NCI-H2227 (cell line): ENCODE data around the gene ULK4.
"Not testable (repeated sequence)": the region's sequence is repeated elsewhere in the genome, so short reads cannot be mapped to it uniquely, and the experiment has no call there.

Experiments
- DNase-seq: peaks from one replicate; lab custom pipeline; 2025; ENCODE audit not compliant: unreplicated experiment; lab: John Stamatoyannopoulos, UW

Gene ULK4

GRCh38 chr3:41323467-41324155 lies 638.3 kb downstream of the ULK4 start:
- DNase-seq = no peak

GRCh38 chr3:41321642-41321980 lies 640.3 kb downstream of the ULK4 start:
- no peak for DNase-seq

- no peak for DNase-seq
Measured at GRCh38 chr3:41320953-41321641, 640.8 kb downstream of the ULK4 start.

GRCh38 chr3:41318520-41318919 lies 643.4 kb downstream of the ULK4 start:
- DNase-seq = no peak

GRCh38 chr3:41317718-41318117 lies 644.2 kb downstream of the ULK4 start:
- DNase-seq = no peak

- DNase-seq = no peak
Measured at GRCh38 chr3:41317298-41317697, 644.6 kb downstream of the ULK4 start.

GRCh38 chr3:41315126-41315525 lies 646.8 kb downstream of the ULK4 start:
- DNase-seq = no peak

GRCh38 chr3:41308119-41308518 lies 653.8 kb downstream of the ULK4 start:
- no peak for DNase-seq

- DNase-seq = no peak
Measured at GRCh38 chr3:41307065-41307464, 654.8 kb downstream of the ULK4 start.

GRCh38 chr3:41304593-41304992 lies 657.3 kb downstream of the ULK4 start:
- no peak for DNase-seq

- DNase-seq = no peak
Measured at GRCh38 chr3:41302295-41302694, 659.6 kb downstream of the ULK4 start.

- DNase-seq = no peak
Measured at GRCh38 chr3:41301548-41301947, 660.4 kb downstream of the ULK4 start.

- no peak for DNase-seq
Measured at GRCh38 chr3:41299036-41299435, 662.9 kb downstream of the ULK4 start.

GRCh38 chr3:41297750-41298149 lies 664.2 kb downstream of the ULK4 start:
- no peak for DNase-seq

GRCh38 chr3:41296556-41296955 lies 665.3 kb downstream of the ULK4 start:
- DNase-seq = no peak

GRCh38 chr3:41295740-41296139 lies 666.2 kb downstream of the ULK4 start:
- no peak for DNase-seq

GRCh38 chr3:41293169-41293681 lies 668.7 kb downstream of the ULK4 start:
- DNase-seq = no peak

GRCh38 chr3:41290736-41291135 lies 671.2 kb downstream of the ULK4 start:
- peak; percentile 12 for DNase-seq

- DNase-seq = no peak
Measured at GRCh38 chr3:41290306-41290705, 671.6 kb downstream of the ULK4 start.

- no peak for DNase-seq
Measured at GRCh38 chr3:41288785-41289184, 673.1 kb downstream of the ULK4 start.

GRCh38 chr3:41286305-41286704 lies 675.6 kb downstream of the ULK4 start:
- no peak for DNase-seq

- not testable (repeated sequence) for DNase-seq
Measured at GRCh38 chr3:41284934-41285333, 677.0 kb downstream of the ULK4 start.
